DOHH2 (cell line): ENCODE measurements around the gene PLVAP.

Experiments
- H3F3A ChIP-seq: fragments of 200-600 bp; sonication (generic), shearing (Covaris generic); 2 replicates; pipeline ENCODE4 v1.6.0; 2016; ENCODE audit warnings: antibody characterized with exemption, mild to moderate bottlenecking; ENCODE audit not compliant: control insufficient read depth, insufficient read depth
- H3K27ac ChIP-seq: fragments of 200-600 bp; sonication (generic); 2 replicates; pipeline ENCODE4 v1.5.1; 2014; ENCODE audit warnings: low read depth, mild to moderate bottlenecking, low read length, moderate library complexity
- H3K27me3 ChIP-seq: fragments of 200-600 bp; sonication (generic); 2 replicates; pipeline ENCODE4 v1.6.1; 2014; ENCODE audit warnings: mild to moderate bottlenecking, low read length, mixed read lengths; ENCODE audit not compliant: control insufficient read depth
- H3K36me3 ChIP-seq: fragments of 200-600 bp; sonication (generic); 2 replicates; pipeline ENCODE4 v1.6.1; 2014; ENCODE audit warnings: mild to moderate bottlenecking, low read length, moderate library complexity, mixed read lengths; ENCODE audit not compliant: control insufficient read depth
- H3K4me1 ChIP-seq: fragments of 200-600 bp; sonication (generic); 2 replicates; pipeline ENCODE4 v1.6.1; 2014; ENCODE audit warnings: mild to moderate bottlenecking, low read length, mixed read lengths; ENCODE audit not compliant: control insufficient read depth
- H3K4me2 ChIP-seq: fragments of 200-600 bp; sonication (generic); 2 replicates; pipeline ENCODE4 v1.6.0; 2014; ENCODE audit warnings: mild to moderate bottlenecking, low read length, moderate library complexity
- H3K4me3 ChIP-seq: fragments of 200-600 bp; sonication (generic); 2 replicates; pipeline ENCODE4 v1.5.1; 2014; ENCODE audit warnings: mild to moderate bottlenecking, low read length, mixed read lengths
- H3K79me2 ChIP-seq: fragments of 200-600 bp; sonication (generic); 2 replicates; pipeline ENCODE4 v1.6.1; 2014; ENCODE audit warnings: mild to moderate bottlenecking, low read length, mixed read lengths; ENCODE audit not compliant: control insufficient read depth
- H3K9me2 ChIP-seq: fragments of 200-600 bp; sonication (generic); replicated peaks from 2 replicates; pipeline ENCODE4 v1.6.1; 2014; ENCODE audit warnings: mild to moderate bottlenecking, low read length, mixed read lengths; ENCODE audit not compliant: control insufficient read depth
- H3K9me3 ChIP-seq: fragments of 200-600 bp; sonication (generic); 2 replicates; pipeline ENCODE4 v1.6.1; 2014; ENCODE audit warnings: antibody characterized with exemption, low read length, mixed read lengths; ENCODE audit not compliant: control insufficient read depth, insufficient read depth
- H4K20me1 ChIP-seq: fragments of 200-600 bp; sonication (generic); 2 replicates; pipeline ENCODE4 v1.6.0; 2014; ENCODE audit warnings: low read depth, mild to moderate bottlenecking, antibody characterized with exemption, low read length, moderate library complexity; ENCODE audit not compliant: control insufficient read depth, insufficient read depth
- CTCF ChIP-seq: fragments of 200-600 bp; sonication (generic); IDR thresholded peaks from one replicate; pipeline ENCODE4 v1.5.1; 2014; ENCODE audit warnings: antibody characterized with exemption, mild to moderate bottlenecking, low read depth, low read length; ENCODE audit not compliant: poor library complexity, severe bottlenecking
- EZH2phosphoT487 ChIP-seq: fragments of 200-600 bp; sonication (generic); IDR thresholded peaks from 2 replicates; pipeline ENCODE4 v1.6.1; 2017; ENCODE audit warnings: borderline replicate concordance, mild to moderate bottlenecking, antibody characterized with exemption, low read length, moderate library complexity, mixed read lengths

The PLVAP gene

GRCh38 chr19:17376935-17377600, at the start of gene PLVAP:
TSS of gene PLVAP (minus strand) at chr19:17377342. CDS start at chr19:17377288, 54 bp downstream.
- TF ChIP-seq EZH2phosphoT487 (no peak), CTCF (no peak)
- H3K27ac ChIP-seq, result no peak within 1 kb of the TSS
- no peak within 1 kb of the TSS for H3K4me2 ChIP-seq
- H3K4me1 ChIP-seq, result peaks cover 51% of the 10 kb centered on the region
- no peaks in the 10 kb centered on the region for H4K20me1 ChIP-seq
- H3K79me2 ChIP-seq, result no peaks in the 10 kb centered on the region
- H3F3A ChIP-seq, result peaks cover 4% of the 10 kb centered on the region; the same call in 1 of the 2 replicates
- 0 out of 2 replicates have a peak, but pooled peaks cover 4% of the 10 kb centered on the region for H3K9me3 ChIP-seq
- H3K27me3 ChIP-seq, result no peaks in the 10 kb centered on the region
- H3K9me2 ChIP-seq, result no peaks in the 10 kb centered on the region
- H3K36me3 ChIP-seq, result no peaks in the 10 kb centered on the region
- H3K4me3 ChIP-seq, result no peak within 1 kb of the TSS

- Histone ChIP-seq H3K4me2 (peak overlapping the region; percentile 52), H4K20me1 (no peaks in the 10 kb centered on the region)
Observed at GRCh38 chr19:17424743-17425365, 47.7 kb upstream of the PLVAP start.

GRCh38 chr19:17423429-17424208, 46.5 kb upstream of the PLVAP start:
- peaks cover 16% of the 10 kb centered on the region for H3K79me2 ChIP-seq
- no peak overlapping the region for H3K4me3 ChIP-seq
- no peak overlapping the region for H3K4me2 ChIP-seq
- H3K9me3 ChIP-seq, result no peaks in the 10 kb centered on the region
- H3F3A ChIP-seq, result no peaks in the 10 kb centered on the region
- no peak overlapping the region for H3K27ac ChIP-seq
- TF ChIP-seq EZH2phosphoT487 (no peak), CTCF (no peak)
- no peaks in the 10 kb centered on the region for H3K36me3 ChIP-seq
- no peaks in the 10 kb centered on the region for H3K27me3 ChIP-seq
- peaks cover 33% of the 10 kb centered on the region for H3K4me1 ChIP-seq
- no peaks in the 10 kb centered on the region for H4K20me1 ChIP-seq
- no peaks in the 10 kb centered on the region for H3K9me2 ChIP-seq

More at GRCh38 chr19:17424743-17425365, 47.7 kb upstream of the PLVAP start:
- H3K4me3 ChIP-seq, result peak overlapping the region; percentile 49
- no peaks in the 10 kb centered on the region for H3K36me3 ChIP-seq
- peaks cover 26% of the 10 kb centered on the region for H3K4me1 ChIP-seq
- H3K27ac ChIP-seq, result no peak overlapping the region
- H3K9me2 ChIP-seq, result no peaks in the 10 kb centered on the region
- H3K9me3 ChIP-seq, result no peaks in the 10 kb centered on the region
- TF ChIP-seq EZH2phosphoT487, result no peak
- TF ChIP-seq CTCF, result peak; percentile 77
- peaks cover 7% of the 10 kb centered on the region for H3K79me2 ChIP-seq
- no peaks in the 10 kb centered on the region for H3K27me3 ChIP-seq
- no peaks in the 10 kb centered on the region for H3F3A ChIP-seq
